ENCODE results near the gene LRRC49.

DNA sequence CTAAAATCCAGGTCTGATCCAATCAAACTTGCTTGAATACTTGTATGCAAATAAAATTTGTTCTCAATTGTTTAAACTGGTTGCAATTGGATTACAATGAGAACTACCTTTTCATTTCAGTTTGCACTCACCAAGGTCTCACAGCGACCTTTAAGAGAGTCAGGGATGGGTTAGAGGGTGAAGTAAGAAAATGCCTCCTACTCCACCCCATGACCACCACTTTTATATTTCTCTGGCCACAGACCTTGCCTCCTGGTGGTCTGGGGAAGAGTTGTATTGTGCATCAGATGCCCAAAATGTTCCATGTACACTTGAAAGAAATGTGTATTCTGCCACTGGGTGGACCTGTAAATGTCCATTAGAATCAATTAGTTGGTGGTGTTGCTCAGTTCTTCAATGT is 206.3 kb downstream of the LRRC49 start:
- TF ChIP-seq, protein P1, sequence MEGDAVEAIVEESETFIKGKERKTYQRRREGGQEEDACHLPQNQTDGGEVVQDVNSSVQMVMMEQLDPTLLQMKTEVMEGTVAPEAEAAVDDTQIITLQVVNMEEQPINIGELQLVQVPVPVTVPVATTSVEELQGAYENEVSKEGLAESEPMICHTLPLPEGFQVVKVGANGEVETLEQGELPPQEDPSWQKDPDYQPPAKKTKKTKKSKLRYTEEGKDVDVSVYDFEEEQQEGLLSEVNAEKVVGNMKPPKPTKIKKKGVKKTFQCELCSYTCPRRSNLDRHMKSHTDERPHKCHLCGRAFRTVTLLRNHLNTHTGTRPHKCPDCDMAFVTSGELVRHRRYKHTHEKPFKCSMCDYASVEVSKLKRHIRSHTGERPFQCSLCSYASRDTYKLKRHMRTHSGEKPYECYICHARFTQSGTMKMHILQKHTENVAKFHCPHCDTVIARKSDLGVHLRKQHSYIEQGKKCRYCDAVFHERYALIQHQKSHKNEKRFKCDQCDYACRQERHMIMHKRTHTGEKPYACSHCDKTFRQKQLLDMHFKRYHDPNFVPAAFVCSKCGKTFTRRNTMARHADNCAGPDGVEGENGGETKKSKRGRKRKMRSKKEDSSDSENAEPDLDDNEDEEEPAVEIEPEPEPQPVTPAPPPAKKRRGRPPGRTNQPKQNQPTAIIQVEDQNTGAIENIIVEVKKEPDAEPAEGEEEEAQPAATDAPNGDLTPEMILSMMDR (conservative IDR thresholded peaks at IDR 0.05; ENCODE audit: low read depth, low read length) = no peak
- no peak for TF ChIP-seq CHD1 (IDR thresholded peaks at IDR 0.05; ENCODE audit: low read depth, low read length)
- no peak for TF ChIP-seq MXI1 (IDR thresholded peaks at IDR 0.05; ENCODE audit: borderline replicate concordance, low read depth, low read length)
- no peak for TF ChIP-seq BHLHE40 (IDR thresholded peaks at IDR 0.05; ENCODE audit: low read depth, low read length)
- TF ChIP-seq MAFK (IDR thresholded peaks at IDR 0.05; ENCODE audit: low read depth, low read length) = no peak
- TF ChIP-seq POLR2A (IDR thresholded peaks at IDR 0.05; ENCODE audit: low read depth, low read length) = no peak
- no peak for TF ChIP-seq MAZ (IDR thresholded peaks at IDR 0.05; ENCODE audit: borderline replicate concordance, low read depth, low read length)
- TF ChIP-seq RFX5 (IDR thresholded peaks at IDR 0.05; ENCODE audit: low read depth, low read length) = no peak
- TF ChIP-seq RAD21 (IDR thresholded peaks at IDR 0.05; ENCODE audit: low read length) = no peak
- no peak for TF ChIP-seq SMC3 (IDR thresholded peaks at IDR 0.05; ENCODE audit: low read depth, low read length)
- TF ChIP-seq CEBPB (IDR thresholded peaks at IDR 0.05; ENCODE audit: low read depth, low read length) = no peak
- TF ChIP-seq, protein P2, sequence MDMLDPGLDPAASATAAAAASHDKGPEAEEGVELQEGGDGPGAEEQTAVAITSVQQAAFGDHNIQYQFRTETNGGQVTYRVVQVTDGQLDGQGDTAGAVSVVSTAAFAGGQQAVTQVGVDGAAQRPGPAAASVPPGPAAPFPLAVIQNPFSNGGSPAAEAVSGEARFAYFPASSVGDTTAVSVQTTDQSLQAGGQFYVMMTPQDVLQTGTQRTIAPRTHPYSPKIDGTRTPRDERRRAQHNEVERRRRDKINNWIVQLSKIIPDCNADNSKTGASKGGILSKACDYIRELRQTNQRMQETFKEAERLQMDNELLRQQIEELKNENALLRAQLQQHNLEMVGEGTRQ (IDR thresholded peaks at IDR 0.05; ENCODE audit: low read depth, low read length) = no peak
- TF ChIP-seq RCOR1 (IDR thresholded peaks at IDR 0.05; ENCODE audit: insufficient replicate concordance, low read length) = no peak
- TF ChIP-seq NFE2L2 (IDR thresholded peaks at IDR 0.05; ENCODE audit: low read depth, low read length) = no peak

Measured in IMR-90 (cell line).